ENCODE results near the gene PIP. TPM values are rescaled to one million over a fixed set of nuclear protein-coding genes. Genes with fewer than 3 reads are reported as not detected.

The PIP gene
- total RNA-seq, 1 experiment from 2014 or later, result not detected

GRCh38 chr7:143126146-143126545 is 5.7 kb upstream of the PIP start:
- Histone ChIP-seq H3K36me3 (ENCODE audit: low read depth, low read length) (no peaks in the 10 kb centered on the region), H3K4me2 (ENCODE audit: low read length) (no peak overlapping the region), H3K9me2 (replicated peaks; ENCODE audit: low read length) (no peaks in the 10 kb centered on the region), H4K20me1 (ENCODE audit: low read length) (no peaks in the 10 kb centered on the region), H3K4me1 (ENCODE audit: insufficient read depth, low read length) (0 out of 2 replicates have a peak, but pooled peaks cover 4% of the 10 kb centered on the region), H3K79me2 (ENCODE audit: low read length) (no peaks in the 10 kb centered on the region), H3K9me3 (ENCODE audit: low read length) (0 out of 2 replicates have a peak, but pooled peaks cover 4% of the 10 kb centered on the region), H3K9ac (ENCODE audit: low read length) (no peak overlapping the region), H2AFZ (ENCODE audit: low read length) (no peak overlapping the region), H3K27ac (ENCODE audit: low read length) (no peak overlapping the region), H3K4me3 (ENCODE audit: low read length) (no peak overlapping the region), H3K27me3 (ENCODE audit: low read length) (peaks cover 2% of the 10 kb centered on the region; the same call in 1 of the 2 replicates), H3F3A (ENCODE audit: low read length, unreplicated experiment) (no peaks in the 10 kb centered on the region)
- DNase-seq, result peak; percentile 45
- intact Hi-C loops (cut with micrococcal nuclease), result no loop called here
- CTCF ChIA-PET, result no interaction called here
- no peak for ATAC-seq
- POLR2A ChIA-PET (ENCODE audit: unreplicated experiment), result no interaction called here
- TF ChIP-seq EZH2 (IDR thresholded peaks at IDR 0.05; ENCODE audit: low read length, unreplicated experiment) (no peak), CTCF (conservative IDR thresholded peaks at IDR 0.05; ENCODE audit: low read depth, low read length) (no peak), EZH2phosphoT487 (IDR thresholded peaks at IDR 0.05; ENCODE audit: borderline replicate concordance, low read length) (no peak)
- BruUV-seq (replicated peaks), result no TSS peak

DNA sequence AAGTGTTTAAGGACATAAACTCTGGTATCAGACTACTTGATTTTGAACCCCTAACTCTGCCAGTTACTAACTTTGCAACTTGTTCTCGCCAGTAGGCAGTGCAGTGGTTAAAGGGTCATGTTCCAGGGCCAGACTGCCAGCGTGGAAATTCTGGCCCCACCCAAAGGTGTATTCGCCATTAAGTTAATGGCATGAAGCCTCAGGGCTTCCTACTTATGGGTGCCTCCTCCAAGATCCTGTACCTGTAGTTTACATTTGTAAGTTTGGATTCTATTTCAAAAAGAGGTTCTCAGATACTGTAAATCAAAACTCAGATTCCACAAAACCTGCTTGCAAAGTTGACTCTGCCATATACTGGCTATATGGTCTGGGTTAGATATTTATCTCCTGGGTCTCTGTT is 2.8 kb upstream of the PIP start:
- Histone ChIP-seq H3K27ac (ENCODE audit: low read length) (no peak overlapping the region), H3K27me3 (ENCODE audit: low read length) (peaks cover 25% of the 10 kb centered on the region), H2AFZ (ENCODE audit: low read length) (no peak overlapping the region), H3K9me3 (ENCODE audit: low read length) (0 out of 2 replicates have a peak, but pooled peaks cover 4% of the 10 kb centered on the region), H3K4me1 (ENCODE audit: insufficient read depth, low read length) (0 out of 2 replicates have a peak, but pooled peaks cover 4% of the 10 kb centered on the region), H3K79me2 (ENCODE audit: low read length) (no peaks in the 10 kb centered on the region), H3K4me2 (ENCODE audit: low read length) (no peak overlapping the region), H3F3A (ENCODE audit: low read length, unreplicated experiment) (no peaks in the 10 kb centered on the region), H3K9me2 (replicated peaks; ENCODE audit: low read length) (no peaks in the 10 kb centered on the region), H3K36me3 (ENCODE audit: low read depth, low read length) (no peaks in the 10 kb centered on the region), H3K4me3 (ENCODE audit: low read length) (no peak overlapping the region), H3K9ac (ENCODE audit: low read length) (no peak overlapping the region), H4K20me1 (ENCODE audit: low read length) (no peaks in the 10 kb centered on the region)
- CTCF ChIA-PET, result no interaction called here
- POLR2A ChIA-PET (ENCODE audit: unreplicated experiment), result no interaction called here
- TF ChIP-seq EZH2phosphoT487 (IDR thresholded peaks at IDR 0.05; ENCODE audit: borderline replicate concordance, low read length) (no peak), CTCF (conservative IDR thresholded peaks at IDR 0.05; ENCODE audit: low read depth, low read length) (no peak), EZH2 (IDR thresholded peaks at IDR 0.05; ENCODE audit: low read length, unreplicated experiment) (no peak)
- ATAC-seq (no peak), DNase-seq (no peak)
- BruUV-seq (replicated peaks), result no TSS peak
- intact Hi-C loops (cut with micrococcal nuclease), result no loop called here

- intact Hi-C loops (cut with micrococcal nuclease), result no loop called here
These were observed 2.4 kb upstream of the PIP start for GRCh38 chr7:143129477-143129876.

More at GRCh38 chr7:143129477-143129876, 2.4 kb upstream of the PIP start:
- H3K9ac ChIP-seq (ENCODE audit: low read length), result no peak overlapping the region
- DNase-seq (no peak), ATAC-seq (no peak)
- no peaks in the 10 kb centered on the region for H3F3A ChIP-seq (ENCODE audit: low read length, unreplicated experiment)
- TF ChIP-seq CTCF (conservative IDR thresholded peaks at IDR 0.05; ENCODE audit: low read depth, low read length) (no peak), EZH2phosphoT487 (IDR thresholded peaks at IDR 0.05; ENCODE audit: borderline replicate concordance, low read length) (no peak), EZH2 (IDR thresholded peaks at IDR 0.05; ENCODE audit: low read length, unreplicated experiment) (no peak)
- 0 out of 2 replicates have a peak, but pooled peaks cover 4% of the 10 kb centered on the region for H3K4me1 ChIP-seq (ENCODE audit: insufficient read depth, low read length)
- no peaks in the 10 kb centered on the region for H3K9me2 ChIP-seq (replicated peaks; ENCODE audit: low read length)
- 0 out of 2 replicates have a peak, but pooled peaks cover 3% of the 10 kb centered on the region for H3K9me3 ChIP-seq (ENCODE audit: low read length)
- no peak overlapping the region for H3K4me3 ChIP-seq (ENCODE audit: low read length)
- no peak overlapping the region for H2AFZ ChIP-seq (ENCODE audit: low read length)
- ChIA-PET POLR2A (ENCODE audit: unreplicated experiment) (no interaction called here), CTCF (no interaction called here)
- H3K27me3 ChIP-seq (ENCODE audit: low read length), result peaks cover 28% of the 10 kb centered on the region
- no peaks in the 10 kb centered on the region for H3K79me2 ChIP-seq (ENCODE audit: low read length)
- H4K20me1 ChIP-seq (ENCODE audit: low read length), result no peaks in the 10 kb centered on the region
- no peaks in the 10 kb centered on the region for H3K36me3 ChIP-seq (ENCODE audit: low read depth, low read length)
- no TSS peak for BruUV-seq (replicated peaks)
- no peak overlapping the region for H3K27ac ChIP-seq (ENCODE audit: low read length)
- H3K4me2 ChIP-seq (ENCODE audit: low read length), result no peak overlapping the region

All from PC-3 (cell line).